Activated CD4-positive, alpha-beta T cell treated with anti-CD3 and anti-CD28 coated beads, Interleukin-2, amount 10 ng/mL, durations not matched to agents 24 days and 14 days (primary cell): ENCODE data around the gene SELENBP1. TPM values are rescaled to one million over a fixed set of nuclear protein-coding genes. Genes with fewer than 3 reads are reported as not detected.

ENCODE experiments used
- DNase-seq: peaks from one replicate; pipeline ENCODE4 v3.0.0; 2022
- H3K27ac Mint-ChIP-seq: one replicate; pipeline ENCODE4 v1.8.0; 2022; ENCODE audit warnings: mild to moderate bottlenecking, mixed read lengths
- H3K27me3 Mint-ChIP-seq: one replicate; pipeline ENCODE4 v1.8.0; 2022; ENCODE audit warnings: mixed read lengths
- H3K36me3 Mint-ChIP-seq: one replicate; pipeline ENCODE4 v1.8.0; 2022; ENCODE audit warnings: low read depth, mild to moderate bottlenecking, mixed read lengths
- H3K4me1 Mint-ChIP-seq: one replicate; pipeline ENCODE4 v1.8.0; 2021; ENCODE audit warnings: mixed read lengths
- H3K4me3 Mint-ChIP-seq: one replicate; pipeline ENCODE4 v1.8.0; 2022; ENCODE audit warnings: mild to moderate bottlenecking, moderate library complexity, mixed read lengths
- H3K9me3 Mint-ChIP-seq: one replicate; pipeline ENCODE4 v1.8.0; 2021; ENCODE audit warnings: mixed read lengths
- intact Hi-C: fragments of 100-400 bp; cut with micrococcal nuclease; formaldehyde crosslinking; loops from one replicate; pipeline ENCODE4 v1.15.1; 2023
- total RNA-seq: library from RNA; stranded (reverse); gene quantifications from 2 replicates; pipeline ENCODE4 v1.2.3, GENCODE V29; 2022

The SELENBP1 gene
- total RNA-seq, 1 donor from 2014 or later = not detected

DNA sequence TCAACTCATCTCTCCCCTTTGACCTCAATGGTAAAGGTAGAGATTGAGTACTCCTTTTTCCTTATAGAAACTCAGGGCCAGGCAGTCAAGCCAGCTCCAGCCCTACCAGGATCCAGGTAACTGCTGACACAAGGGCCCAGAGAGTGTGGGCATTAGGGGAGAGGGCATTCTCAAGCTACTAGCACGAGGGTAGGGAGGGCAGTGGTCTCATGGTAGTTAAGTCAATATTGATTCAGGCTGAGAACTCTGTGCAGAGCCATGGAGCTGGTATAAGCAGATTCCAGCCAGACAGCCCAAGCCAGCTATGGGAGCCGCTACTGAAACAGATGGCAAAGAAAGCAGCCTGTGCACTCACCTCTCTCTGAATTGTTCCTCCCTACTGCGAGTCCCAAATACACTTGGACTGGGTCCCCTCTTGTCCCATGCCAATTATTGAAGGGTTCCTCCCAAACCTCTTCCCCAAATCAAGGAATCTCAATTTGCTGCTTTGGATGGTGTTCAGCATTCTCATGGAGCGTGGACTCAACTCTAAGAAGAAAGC lies 48.0 kb downstream of the SELENBP1 start:
- no peaks in the 10 kb centered on the region for H3K27me3 Mint-ChIP-seq
- no peak overlapping the region for H3K27ac Mint-ChIP-seq
- H3K9me3 Mint-ChIP-seq = no peaks in the 10 kb centered on the region
- intact Hi-C loops = no loop called here
- DNase-seq = no peak
- no peak overlapping the region for H3K4me3 Mint-ChIP-seq
- peaks cover 46% of the 10 kb centered on the region for H3K36me3 Mint-ChIP-seq
- H3K4me1 Mint-ChIP-seq = peaks cover 33% of the 10 kb centered on the region

DNA sequence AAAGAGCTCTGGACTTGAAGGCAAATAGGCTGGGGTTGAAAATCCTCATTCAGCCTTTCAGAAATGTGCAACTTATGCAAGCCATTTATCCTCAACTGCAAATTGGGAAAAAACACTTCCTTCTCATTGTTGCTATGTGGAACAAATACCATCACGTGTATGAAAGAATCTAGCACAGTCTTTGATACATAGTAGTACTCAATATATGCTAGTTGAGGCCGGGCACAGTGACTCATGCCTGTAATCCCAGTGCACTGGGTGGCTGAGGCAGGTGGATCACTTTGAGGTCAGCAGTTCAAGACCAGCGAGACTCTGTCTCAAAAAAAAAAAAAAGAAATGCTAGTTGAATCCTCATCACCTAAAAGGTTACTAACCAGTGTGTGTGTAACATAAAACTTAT lies 53.5 kb downstream of the SELENBP1 start:
- intact Hi-C loops = no loop called here
- Mint-ChIP-seq H3K4me3 (no peak overlapping the region), H3K36me3 (peaks cover 60% of the 10 kb centered on the region), H3K9me3 (no peaks in the 10 kb centered on the region), H3K27me3 (no peaks in the 10 kb centered on the region), H3K4me1 (peaks cover 17% of the 10 kb centered on the region), H3K27ac (no peak overlapping the region)
- no peak for DNase-seq

DNA sequence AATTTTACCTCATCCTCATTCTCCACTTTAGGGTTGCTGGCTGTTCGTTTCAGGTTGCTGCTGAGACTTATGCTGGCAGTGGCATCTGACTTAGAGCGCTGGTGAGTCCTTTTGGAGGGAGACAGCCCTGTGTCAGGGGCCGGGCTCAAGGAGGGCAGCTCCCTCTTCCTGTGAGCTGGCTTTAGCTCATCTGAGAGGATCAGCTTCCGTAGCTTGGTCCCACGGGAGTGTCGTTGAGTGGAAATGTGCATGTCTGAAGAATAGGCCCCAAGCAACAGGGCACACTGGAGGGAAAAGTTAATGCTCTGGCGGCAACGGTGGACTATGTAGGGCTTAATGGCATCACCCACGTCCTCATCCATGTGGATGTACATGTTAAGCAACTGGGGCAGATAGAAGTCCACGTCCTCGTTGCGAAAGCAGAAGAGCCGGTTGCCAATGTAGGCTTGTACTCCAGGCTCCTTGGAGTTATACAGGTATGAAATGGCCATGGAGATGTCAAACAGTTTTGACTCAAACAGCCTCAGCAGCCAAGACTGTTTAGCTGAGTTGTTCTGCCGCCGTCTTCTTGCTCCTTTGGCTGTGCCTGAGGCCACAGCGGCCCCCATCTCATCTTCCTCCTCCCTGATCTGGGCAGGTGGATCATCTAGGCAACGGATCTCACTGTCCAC lies 56.8 kb downstream of the SELENBP1 start:
- H3K27ac Mint-ChIP-seq = no peak overlapping the region

More for the DNA sequence above, 56.8 kb downstream of the SELENBP1 start:
- intact Hi-C loops = no loop called here
- Mint-ChIP-seq H3K9me3 (no peaks in the 10 kb centered on the region), H3K4me3 (no peak overlapping the region), H3K4me1 (peaks cover 35% of the 10 kb centered on the region), H3K27me3 (no peaks in the 10 kb centered on the region), H3K36me3 (peaks cover 66% of the 10 kb centered on the region)
- DNase-seq = no peak

Other genes with a start within 250 kb of the SELENBP1 start
- gene SEMA6C, start 226.1 kb downstream of the SELENBP1 start, total RNA-seq = 2.3 and 2.5 TPM in 2 replicates
- gene TNFAIP8L2, start 216.1 kb downstream of the SELENBP1 start, total RNA-seq = 29.4 and 32.5 TPM in 2 replicates
- gene LYSMD1, start 206.8 kb downstream of the SELENBP1 start, total RNA-seq = 4.7 and 5.2 TPM in 2 replicates
- 96.7 and 100 TPM in 2 replicates for gene SCNM1, start 206.6 kb downstream of the SELENBP1 start, total RNA-seq
- 1.3 and 1.8 TPM in 2 replicates for gene TMOD4, start 196.7 kb downstream of the SELENBP1 start, total RNA-seq
- 86.7 and 92.3 TPM in 2 replicates for gene VPS72, start 182.5 kb downstream of the SELENBP1 start, total RNA-seq
- gene PIP5K1A, start 174.2 kb downstream of the SELENBP1 start, total RNA-seq = 97.7 and 98.7 TPM in 2 replicates
- gene PSMD4, start 118.0 kb downstream of the SELENBP1 start, total RNA-seq = 288 and 304 TPM in 2 replicates
- gene ZNF687, start 90.4 kb downstream of the SELENBP1 start, total RNA-seq = 25.4 and 26.8 TPM in 2 replicates
- gene PI4KB, start 45.3 kb downstream of the SELENBP1 start, total RNA-seq = 57.1 and 59.2 TPM in 2 replicates
- 69.2 and 73.1 TPM in 2 replicates for gene RFX5, start 25.5 kb downstream of the SELENBP1 start, total RNA-seq
- 452 and 456 TPM in 2 replicates for gene PSMB4, start 26.9 kb upstream of the SELENBP1 start, total RNA-seq
- 82.6 and 86.5 TPM in 2 replicates for gene POGZ, start 86.8 kb upstream of the SELENBP1 start, total RNA-seq
- gene CGN, start 138.7 kb upstream of the SELENBP1 start, total RNA-seq = 0.07 and 0.28 TPM in 2 replicates
- 1.7 and 2.1 TPM in 2 replicates for gene TUFT1, start 167.6 kb upstream of the SELENBP1 start, total RNA-seq
- 31.6 and 33.1 TPM in 2 replicates for gene SNX27, start 239.3 kb upstream of the SELENBP1 start, total RNA-seq